GM12864 (cell line): ENCODE measurements around the gene FGFR3.

Experiments used
- DNase-seq: peaks from one replicate; pipeline ENCODE4 v3.0.0-alpha.2; 2011; ENCODE audit warnings: low read depth
- H3K4me3 ChIP-seq: 2 replicates; pipeline ENCODE4 v1.5.1; 2011; ENCODE audit warnings: mild to moderate bottlenecking, low read depth, low read length, control low read depth
- TF ChIP-seq, protein P1 (sequence below): IDR thresholded peaks from 2 replicates; pipeline ENCODE4 v1.5.1; 2011; ENCODE audit warnings: low read depth, mild to moderate bottlenecking, moderate library complexity, low read length, control low read depth, inconsistent platforms; ENCODE audit errors: missing control alignments

The FGFR3 gene

GRCh38 chr4:1836650-1837049 lies 43.6 kb downstream of the FGFR3 start:
- DNase-seq = no peak
- TF ChIP-seq, protein P1, sequence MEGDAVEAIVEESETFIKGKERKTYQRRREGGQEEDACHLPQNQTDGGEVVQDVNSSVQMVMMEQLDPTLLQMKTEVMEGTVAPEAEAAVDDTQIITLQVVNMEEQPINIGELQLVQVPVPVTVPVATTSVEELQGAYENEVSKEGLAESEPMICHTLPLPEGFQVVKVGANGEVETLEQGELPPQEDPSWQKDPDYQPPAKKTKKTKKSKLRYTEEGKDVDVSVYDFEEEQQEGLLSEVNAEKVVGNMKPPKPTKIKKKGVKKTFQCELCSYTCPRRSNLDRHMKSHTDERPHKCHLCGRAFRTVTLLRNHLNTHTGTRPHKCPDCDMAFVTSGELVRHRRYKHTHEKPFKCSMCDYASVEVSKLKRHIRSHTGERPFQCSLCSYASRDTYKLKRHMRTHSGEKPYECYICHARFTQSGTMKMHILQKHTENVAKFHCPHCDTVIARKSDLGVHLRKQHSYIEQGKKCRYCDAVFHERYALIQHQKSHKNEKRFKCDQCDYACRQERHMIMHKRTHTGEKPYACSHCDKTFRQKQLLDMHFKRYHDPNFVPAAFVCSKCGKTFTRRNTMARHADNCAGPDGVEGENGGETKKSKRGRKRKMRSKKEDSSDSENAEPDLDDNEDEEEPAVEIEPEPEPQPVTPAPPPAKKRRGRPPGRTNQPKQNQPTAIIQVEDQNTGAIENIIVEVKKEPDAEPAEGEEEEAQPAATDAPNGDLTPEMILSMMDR = no peak
- H3K4me3 ChIP-seq = no peak overlapping the region

DNA sequence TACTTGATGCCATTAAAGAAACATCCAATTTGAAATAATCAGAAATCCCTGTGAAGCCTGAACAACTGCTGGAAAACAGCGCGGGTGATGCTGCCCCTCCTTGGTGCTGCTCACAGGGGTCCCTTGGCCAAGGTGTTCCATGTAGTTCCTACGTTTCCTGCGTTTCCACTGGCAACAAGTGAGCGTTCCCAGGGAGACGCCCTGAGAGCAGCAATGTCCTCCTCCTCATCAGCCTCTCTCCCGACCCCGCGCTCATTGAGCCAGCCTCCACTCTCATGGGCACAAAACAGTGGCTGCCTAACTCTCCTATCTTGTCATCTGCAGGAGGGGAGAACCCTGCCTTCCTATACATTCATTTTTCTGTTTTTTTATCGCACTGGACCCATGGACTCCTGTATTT lies 44.0 kb downstream of the FGFR3 start:
- no peak overlapping the region for H3K4me3 ChIP-seq
- TF ChIP-seq, protein P1 = no peak
- DNase-seq = no peak

DNA sequence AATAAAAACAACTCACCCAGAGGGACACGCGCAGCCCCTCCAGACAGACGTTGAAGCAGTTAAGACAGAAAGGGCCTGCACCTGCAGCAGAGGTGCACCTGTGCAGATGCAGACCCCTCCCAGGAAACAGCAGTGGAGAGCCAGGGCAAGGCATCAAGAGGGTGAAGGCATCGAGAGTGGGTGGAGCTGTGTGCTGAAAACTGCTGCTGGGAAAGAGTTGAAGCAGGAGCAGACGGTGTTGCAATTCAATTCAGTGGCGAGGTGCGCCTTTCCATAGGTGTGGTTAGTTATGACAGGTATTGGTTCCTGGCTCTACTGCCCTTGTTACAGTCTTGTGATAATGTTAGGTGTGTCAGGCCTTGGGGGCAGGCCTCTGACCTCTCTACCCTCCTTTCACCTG lies 46.2 kb downstream of the FGFR3 start:
- DNase-seq = no peak
- H3K4me3 ChIP-seq = no peak overlapping the region
- TF ChIP-seq, protein P1 = no peak

DNA sequence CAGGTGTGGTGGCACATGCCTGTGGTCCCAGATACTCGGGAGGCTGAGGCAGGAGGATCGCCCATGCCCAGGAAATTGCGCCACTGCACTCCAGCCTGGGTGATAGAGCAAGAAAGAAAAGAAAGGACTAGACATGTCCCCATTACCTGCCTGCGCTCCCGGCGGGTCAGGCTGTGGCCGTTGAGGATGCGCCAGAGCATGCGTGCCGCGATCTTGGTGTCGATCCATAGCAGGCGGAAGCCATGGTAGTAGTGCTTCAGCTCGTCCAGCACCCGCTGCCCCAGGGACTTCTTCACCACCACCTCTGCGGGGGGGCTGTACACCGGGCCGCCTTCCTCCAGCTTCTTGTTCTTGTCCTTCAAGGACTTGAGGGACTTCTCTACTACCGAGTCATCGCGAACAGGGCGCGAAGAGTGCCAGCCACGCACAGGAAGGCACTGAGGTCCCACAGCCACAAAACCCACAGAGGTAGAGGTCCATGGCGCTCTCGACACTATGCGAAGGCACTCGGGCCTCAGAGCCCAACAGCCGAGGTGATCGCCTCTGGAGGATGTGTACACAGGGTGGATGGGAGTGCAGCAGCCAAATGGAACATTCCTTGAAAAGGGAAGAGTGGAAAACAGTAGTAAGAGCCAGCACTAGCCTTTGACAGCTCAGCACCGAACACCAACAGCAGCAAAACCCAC lies 48.3 kb downstream of the FGFR3 start:
- DNase-seq = no peak
- TF ChIP-seq, protein P1 = no peak
- H3K4me3 ChIP-seq = no peak overlapping the region

DNA sequence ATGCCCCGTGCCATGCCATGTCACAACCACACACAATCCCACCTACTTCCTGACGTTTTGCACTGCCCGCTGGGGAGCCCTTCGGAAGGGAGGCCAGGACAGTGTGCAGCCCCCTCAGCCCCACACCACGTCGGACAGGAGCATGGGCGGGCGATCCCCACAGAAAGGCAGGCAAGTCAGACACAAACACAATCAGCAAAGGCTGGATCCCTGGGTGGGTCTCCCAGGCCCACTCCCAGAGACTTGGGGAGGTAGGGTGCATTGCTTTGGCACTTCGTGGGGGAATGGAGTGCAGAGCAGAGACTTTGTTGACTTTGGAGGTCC lies 48.8 kb downstream of the FGFR3 start:
- DNase-seq = no peak
- TF ChIP-seq, protein P1 = no peak
- H3K4me3 ChIP-seq = no peak overlapping the region

- H3K4me3 ChIP-seq = no peak overlapping the region
- TF ChIP-seq, protein P1 = no peak
- DNase-seq = no peak
Measured at GRCh38 chr4:1842339-1842895, 49.3 kb downstream of the FGFR3 start.

DNA sequence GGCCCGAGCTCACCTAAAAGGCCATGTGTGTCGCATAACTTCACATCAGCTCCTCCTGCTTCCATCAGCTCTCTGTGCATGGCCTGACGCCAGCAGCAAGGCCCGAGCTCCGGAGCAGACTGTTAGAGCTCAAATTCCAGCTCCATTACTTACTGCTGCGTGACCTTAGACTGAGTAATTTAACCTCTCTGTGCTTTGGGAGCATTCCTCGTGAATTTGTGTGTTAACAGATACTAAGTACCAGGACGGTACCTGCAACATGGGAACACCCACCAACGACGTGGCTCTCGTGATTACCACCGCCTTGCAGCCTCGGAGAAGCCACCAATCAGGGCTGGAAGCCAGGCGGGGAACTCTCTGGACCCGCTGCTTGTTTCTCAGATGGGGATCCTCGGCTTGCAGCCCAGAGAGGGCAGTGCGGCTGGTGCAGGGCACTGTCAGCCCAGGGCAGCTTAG lies 49.9 kb downstream of the FGFR3 start:
- H3K4me3 ChIP-seq = no peak overlapping the region
- DNase-seq = no peak
- TF ChIP-seq, protein P1 = no peak
